Cardiac muscle cell (in vitro differentiated cells and primary cell): ENCODE data around the gene VPS72. TPM values are rescaled to one million over a fixed set of nuclear protein-coding genes. Genes with fewer than 3 reads are reported as not detected.
"Not testable (repeated sequence)": the region's sequence is repeated elsewhere in the genome, so short reads cannot be mapped to it uniquely, and the experiment has no call there.

Experiments
- DNase-seq, 2 donors: peaks; one replicate each; pipeline versions ENCODE4 v3.0.0 to v3.0.0-alpha.2; 2010 to 2017; ENCODE audit warnings: low read depth in 1 of 2, low spot score in 1 of 2
- H3K27ac ChIP-seq: fragments of 200-600 bp; sonication (generic); 2 replicates; pipeline ENCODE4 v1.5.1; 2016
- H3K27me3 ChIP-seq: fragments of 200-600 bp; sonication (generic); 2 replicates; pipeline ENCODE4 v1.6.0; 2016; ENCODE audit warnings: control low read depth
- H3K36me3 ChIP-seq: fragments of 200-600 bp; sonication (generic); 2 replicates; pipeline ENCODE4 v1.5.1; 2016; ENCODE audit warnings: control low read depth
- H3K4me1 ChIP-seq: fragments of 200-600 bp; sonication (generic); 2 replicates; pipeline ENCODE4 v1.8.1; 2017; ENCODE audit warnings: low read depth, mild to moderate bottlenecking, mixed run types
- H3K4me3 ChIP-seq: fragments of 200-600 bp; sonication (generic); 2 replicates; pipeline ENCODE4 v1.5.1; 2016; ENCODE audit warnings: mild to moderate bottlenecking
- H3K9me3 ChIP-seq: fragments of 200-600 bp; sonication (generic); 2 replicates; pipeline ENCODE4 v1.5.1; 2017; ENCODE audit warnings: low read depth, mild to moderate bottlenecking, control low read depth
- polyA plus RNA-seq: library from polyadenylated mRNA; unstranded; fragments of >200 nt; fragmentation: Nextera tagmentation; extraction: Ambion mirVana; gene quantifications from 2 replicates; pipeline ENCODE4 v1.2.1, GENCODE V29; 2016
- total RNA-seq: library from RNA; depleted of rRNA; stranded (reverse); fragments of >200 nt; gene quantifications from 2 replicates; pipeline ENCODE4 v1.2.3, GENCODE V29; 2016
- TF ChIP-seq, protein P1 (sequence below): IDR thresholded peaks from 2 replicates; pipeline ENCODE4 v1.5.1; 2012; ENCODE audit warnings: low read depth, mild to moderate bottlenecking, low read length

VPS72 gene
- total and polyA plus RNA-seq, 2 experiments from 2014 or later = 60.0 to 64.7 TPM

DNA sequence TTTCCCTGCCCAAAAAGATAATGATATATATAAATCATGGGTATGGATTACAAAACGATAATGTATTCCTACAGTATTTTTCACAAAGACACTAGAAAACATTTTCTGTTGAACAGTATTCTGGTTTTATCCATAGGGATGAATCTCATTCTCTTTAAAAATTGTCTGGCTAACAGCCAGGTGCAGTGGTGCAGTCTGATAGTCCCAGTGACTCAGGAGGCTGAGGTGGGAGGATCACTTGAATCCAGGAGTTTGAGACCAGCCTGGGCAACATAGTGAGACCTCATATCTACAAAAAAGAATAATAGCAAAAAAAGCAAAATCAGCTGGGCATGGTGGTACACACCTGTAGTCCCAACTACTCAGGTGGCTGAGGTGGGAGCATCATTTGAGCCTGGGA, 31.6 kb upstream of the VPS72 start:
- TF ChIP-seq, protein P1, sequence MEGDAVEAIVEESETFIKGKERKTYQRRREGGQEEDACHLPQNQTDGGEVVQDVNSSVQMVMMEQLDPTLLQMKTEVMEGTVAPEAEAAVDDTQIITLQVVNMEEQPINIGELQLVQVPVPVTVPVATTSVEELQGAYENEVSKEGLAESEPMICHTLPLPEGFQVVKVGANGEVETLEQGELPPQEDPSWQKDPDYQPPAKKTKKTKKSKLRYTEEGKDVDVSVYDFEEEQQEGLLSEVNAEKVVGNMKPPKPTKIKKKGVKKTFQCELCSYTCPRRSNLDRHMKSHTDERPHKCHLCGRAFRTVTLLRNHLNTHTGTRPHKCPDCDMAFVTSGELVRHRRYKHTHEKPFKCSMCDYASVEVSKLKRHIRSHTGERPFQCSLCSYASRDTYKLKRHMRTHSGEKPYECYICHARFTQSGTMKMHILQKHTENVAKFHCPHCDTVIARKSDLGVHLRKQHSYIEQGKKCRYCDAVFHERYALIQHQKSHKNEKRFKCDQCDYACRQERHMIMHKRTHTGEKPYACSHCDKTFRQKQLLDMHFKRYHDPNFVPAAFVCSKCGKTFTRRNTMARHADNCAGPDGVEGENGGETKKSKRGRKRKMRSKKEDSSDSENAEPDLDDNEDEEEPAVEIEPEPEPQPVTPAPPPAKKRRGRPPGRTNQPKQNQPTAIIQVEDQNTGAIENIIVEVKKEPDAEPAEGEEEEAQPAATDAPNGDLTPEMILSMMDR = no peak
- Histone ChIP-seq H3K36me3 (peaks cover 10% of the 10 kb centered on the region), H3K4me3 (no peak overlapping the region), H3K27me3 (no peaks in the 10 kb centered on the region), H3K27ac (no peak overlapping the region), H3K9me3 (no peaks in the 10 kb centered on the region), H3K4me1 (no peaks in the 10 kb centered on the region)
- peak in 1 of 2 donors; percentile 13 for DNase-seq

DNA sequence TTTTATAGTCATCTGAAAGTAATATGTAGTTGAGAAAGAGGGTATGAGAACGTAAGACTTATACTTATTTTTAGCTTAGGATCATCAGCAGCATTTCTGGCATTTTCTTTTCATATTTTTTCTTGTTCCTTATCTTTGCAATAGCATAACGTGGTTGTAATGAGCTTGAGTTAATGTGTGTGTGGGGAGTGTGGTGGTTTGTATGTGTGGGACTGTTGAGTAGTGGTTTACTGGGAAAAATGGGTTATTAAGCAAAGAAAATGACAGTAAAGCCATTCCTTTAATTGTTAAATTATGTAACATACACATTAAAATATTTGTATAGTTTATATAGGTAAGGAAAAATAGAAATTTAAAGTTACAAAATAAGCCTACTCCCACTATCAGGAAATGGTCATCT, 23.6 kb upstream of the VPS72 start:
- TF ChIP-seq, protein P1 = no peak
- peaks cover 3% of the 10 kb centered on the region for H3K4me1 ChIP-seq
- peak in 1 of 2 donors; percentile 27 for DNase-seq
- H3K4me3 ChIP-seq = no peak overlapping the region
- no peaks in the 10 kb centered on the region for H3K9me3 ChIP-seq
- H3K36me3 ChIP-seq = peaks cover 8% of the 10 kb centered on the region
- no peaks in the 10 kb centered on the region for H3K27me3 ChIP-seq
- H3K27ac ChIP-seq = peak overlapping the region; percentile 25

DNA sequence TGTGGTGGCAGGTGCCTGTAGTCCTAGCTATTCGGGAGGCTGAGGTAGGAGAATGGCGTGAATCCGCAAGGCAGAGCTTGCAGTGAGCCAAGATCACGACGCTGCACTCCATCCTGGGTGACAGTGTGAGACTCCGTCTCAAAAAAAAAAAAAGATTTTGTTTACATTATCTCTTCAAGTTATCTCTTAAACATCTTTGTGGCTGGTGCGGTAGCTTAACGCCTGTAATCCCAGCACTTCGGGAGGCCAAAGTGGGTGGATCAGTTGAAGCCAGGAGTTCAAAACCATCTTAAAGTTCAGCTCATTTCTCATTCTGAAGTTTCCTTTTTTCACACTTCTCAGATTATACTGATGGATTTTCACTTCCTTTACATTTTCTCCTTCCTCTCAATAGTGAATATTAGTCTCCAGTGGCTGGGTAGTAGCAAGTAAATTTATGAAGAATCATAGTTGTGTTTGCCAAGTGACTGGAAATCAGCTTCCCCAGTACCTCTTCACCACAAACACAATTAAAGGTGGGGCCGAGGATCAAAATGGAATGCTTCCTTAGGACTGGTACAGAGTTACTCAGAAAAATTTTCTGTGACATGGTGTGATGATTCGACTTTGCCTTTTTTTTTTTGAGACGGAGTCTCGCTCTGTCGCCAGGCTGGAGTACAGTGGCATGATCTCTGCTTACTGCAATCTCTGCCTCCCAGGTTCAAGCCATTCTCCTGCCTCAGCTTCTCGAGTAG, 22.1 kb upstream of the VPS72 start:
- Histone ChIP-seq H3K27ac (no peak overlapping the region), H3K27me3 (no peaks in the 10 kb centered on the region), H3K4me1 (peaks cover 3% of the 10 kb centered on the region), H3K9me3 (no peaks in the 10 kb centered on the region), H3K36me3 (peaks cover 17% of the 10 kb centered on the region), H3K4me3 (no peak overlapping the region)
- TF ChIP-seq, protein P1 = no peak
- no peak for DNase-seq

DNA sequence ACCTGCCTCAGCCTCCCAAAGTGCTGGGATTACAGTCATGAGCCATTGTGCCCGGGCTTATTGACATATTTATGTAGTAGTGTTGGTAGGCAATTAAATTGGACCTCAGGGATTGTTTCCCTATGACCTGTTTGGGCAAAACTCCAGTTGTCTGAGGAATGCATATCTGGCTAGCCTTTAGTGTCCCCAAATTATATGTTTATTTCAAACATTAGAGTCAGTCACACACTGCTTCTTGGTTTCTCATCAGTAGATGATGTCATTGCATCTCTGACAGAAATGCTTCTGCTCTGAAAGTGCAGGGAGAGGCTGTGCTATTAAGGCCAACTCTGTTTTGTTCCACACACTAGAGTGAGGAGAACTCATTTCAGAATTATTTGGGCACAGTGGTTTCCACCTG, 20.8 kb upstream of the VPS72 start:
- Histone ChIP-seq H3K4me3 (no peak overlapping the region), H3K9me3 (no peaks in the 10 kb centered on the region), H3K4me1 (peaks cover 3% of the 10 kb centered on the region), H3K27ac (no peak overlapping the region), H3K27me3 (no peaks in the 10 kb centered on the region), H3K36me3 (peaks cover 19% of the 10 kb centered on the region)
- TF ChIP-seq, protein P1 = no peak
- no peak for DNase-seq

DNA sequence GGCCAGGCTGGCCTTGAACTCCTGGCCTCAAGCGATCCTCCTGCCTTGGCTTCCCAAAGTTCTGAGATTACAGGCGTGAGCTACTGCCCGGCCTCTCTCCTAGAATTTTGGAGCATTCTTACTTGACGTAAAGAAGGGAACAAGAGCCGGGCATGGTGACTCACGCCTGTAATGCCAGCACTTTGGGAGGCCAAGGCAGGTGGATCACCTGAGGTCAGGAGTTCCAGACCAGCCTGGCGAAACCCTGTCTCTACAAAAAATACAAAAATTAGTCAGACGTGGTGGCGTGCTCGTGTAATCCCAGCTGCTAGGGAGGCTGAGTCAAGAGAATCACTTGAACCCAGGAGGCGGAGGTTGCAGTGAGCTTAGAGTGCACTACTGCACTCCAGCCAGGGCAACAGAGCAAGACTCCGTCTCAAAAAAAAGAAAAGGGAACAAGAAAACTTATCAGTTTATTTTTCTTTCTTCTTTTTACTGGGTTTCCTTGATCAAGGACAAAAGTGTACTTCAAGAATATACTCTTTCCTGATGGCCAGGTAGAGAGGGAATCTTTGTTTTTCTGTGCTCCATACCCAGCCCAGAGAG, 15.5 kb upstream of the VPS72 start:
- not testable (repeated sequence) for H3K9me3 ChIP-seq, H3K4me3 ChIP-seq, H3K27me3 ChIP-seq, H3K27ac ChIP-seq, DNase-seq, H3K4me1 ChIP-seq
- H3K36me3 ChIP-seq = peaks cover 18% of the 10 kb centered on the region

DNA sequence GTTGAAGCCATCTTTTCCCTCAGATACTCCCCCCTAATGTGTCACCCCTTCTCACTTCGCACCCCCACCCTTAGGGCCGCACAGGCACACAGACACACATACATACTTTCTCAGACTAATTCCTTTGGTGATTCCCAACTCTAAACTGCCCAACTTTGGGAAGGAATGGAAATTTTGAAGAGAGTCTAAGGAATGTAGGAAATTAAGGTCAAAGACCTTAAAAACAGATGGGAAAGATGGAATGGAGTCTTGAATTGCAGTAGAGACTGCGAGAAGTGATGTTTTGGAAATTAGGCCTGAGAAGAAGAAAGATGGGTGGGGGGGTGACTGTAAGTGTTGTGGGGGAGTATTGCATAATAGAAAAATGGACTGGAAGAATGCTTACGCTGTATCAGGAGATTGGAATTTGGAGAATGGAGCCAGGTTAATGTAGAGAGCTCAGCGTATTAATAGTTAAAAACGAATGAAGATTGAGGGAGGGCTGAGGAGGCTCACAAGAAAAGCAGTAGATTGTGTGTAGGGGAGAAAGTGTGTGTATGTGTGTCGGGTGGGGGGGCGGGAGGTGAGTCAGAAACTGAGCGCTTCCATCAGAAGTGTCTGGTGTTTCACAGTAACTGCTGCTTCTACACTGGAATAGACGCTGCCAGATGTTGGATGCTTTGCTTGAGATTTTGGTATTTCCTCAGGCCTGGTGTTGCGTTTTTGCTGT, 10.0 kb upstream of the VPS72 start:
- peak overlapping the region; percentile 77 for H3K4me3 ChIP-seq
- peaks cover 6% of the 10 kb centered on the region for H3K4me1 ChIP-seq
- peaks cover 3% of the 10 kb centered on the region for H3K36me3 ChIP-seq
- H3K27me3 ChIP-seq = no peaks in the 10 kb centered on the region
- H3K9me3 ChIP-seq = no peaks in the 10 kb centered on the region
- TF ChIP-seq, protein P1 = no peak
- H3K27ac ChIP-seq = peak overlapping the region; percentile 94
- DNase-seq = peak; percentile 10 to 90
